NOMO-1 (cell line): ENCODE measurements around the gene PHACTR1.
A peak's percentile ranks its signal among the peaks of the same experiment; 100 is the strongest.

Source experiments
- DNase-seq, 2 experiments: peaks; one replicate each; lab custom pipeline; 2025; ENCODE audit not compliant: unreplicated experiment in 2 of 2; lab: John Stamatoyannopoulos, UW

PHACTR1 gene

GRCh38 chr6:13294499-13295069, 578.0 kb downstream of the PHACTR1 start:
- DNase-seq = no peak

GRCh38 chr6:13295576-13295975, 579.0 kb downstream of the PHACTR1 start:
- DNase-seq = no peak

GRCh38 chr6:13296536-13296997, 580.0 kb downstream of the PHACTR1 start:
- DNase-seq = no peak

GRCh38 chr6:13297391-13297790, 580.8 kb downstream of the PHACTR1 start:
- DNase-seq = no peak

- no peak for DNase-seq
Observed at GRCh38 chr6:13298446-13298845, 581.9 kb downstream of the PHACTR1 start.

GRCh38 chr6:13299403-13299821, 582.8 kb downstream of the PHACTR1 start:
- DNase-seq = no peak

GRCh38 chr6:13299918-13300317, 583.4 kb downstream of the PHACTR1 start:
- DNase-seq = no peak

GRCh38 chr6:13300643-13301590, 584.4 kb downstream of the PHACTR1 start:
- DNase-seq = no peak

GRCh38 chr6:13302291-13302690, 585.7 kb downstream of the PHACTR1 start:
- no peak for DNase-seq

- DNase-seq = peak; percentile 94 to 99
Observed at GRCh38 chr6:13302751-13303667, 586.4 kb downstream of the PHACTR1 start.

- no peak for DNase-seq
Observed at GRCh38 chr6:13303668-13304017, 587.1 kb downstream of the PHACTR1 start.

GRCh38 chr6:13304101-13304500, 587.5 kb downstream of the PHACTR1 start:
- no peak for DNase-seq

GRCh38 chr6:13304580-13305260, 588.2 kb downstream of the PHACTR1 start:
- DNase-seq = no peak

GRCh38 chr6:13305288-13305687, 588.7 kb downstream of the PHACTR1 start:
- DNase-seq = no peak

- DNase-seq = no peak
Observed at GRCh38 chr6:13305791-13306190, 589.2 kb downstream of the PHACTR1 start.

- peak in 1 of 2 experiments; percentile 75 for DNase-seq
Observed at GRCh38 chr6:13307508-13307995, 591.0 kb downstream of the PHACTR1 start.

- DNase-seq = no peak
Observed at GRCh38 chr6:13308332-13308731, 591.8 kb downstream of the PHACTR1 start.

GRCh38 chr6:13311155-13311554, 594.6 kb downstream of the PHACTR1 start:
- no peak for DNase-seq

- DNase-seq = no peak
Observed at GRCh38 chr6:13314806-13315205, 598.2 kb downstream of the PHACTR1 start.

GRCh38 chr6:13315896-13316295, 599.3 kb downstream of the PHACTR1 start:
- no peak for DNase-seq
